AG04450 (cell line): ENCODE data around the gene GDI1. TPM values are rescaled to one million over a fixed set of nuclear protein-coding genes. Genes with fewer than 3 reads are reported as not detected.

ENCODE experiments used
- CTCF ChIA-PET: fragments of 300-600, 350-600 bp; formaldehyde crosslinking; extraction: SDS; loops from one replicate; lab custom pipeline; 2022; ENCODE audit warnings: antibody characterized with exemption, inconsistent platforms; lab: Charles Lee
- POLR2A ChIA-PET: fragments of 350-600 bp; formaldehyde crosslinking; extraction: SDS; loops from one replicate; lab custom pipeline; 2021; ENCODE audit warnings: antibody characterized with exemption, inconsistent platforms; lab: Yijun Ruan, JAX
- DNase-seq: peaks from one replicate; pipeline ENCODE4 v3.0.0-alpha.2; 2011; ENCODE audit warnings: low read depth, low spot score
- H3K27ac ChIP-seq: one replicate; pipeline ENCODE4 v1.5.1; 2012; ENCODE audit warnings: low read depth, low read length, control low read depth
- H3K27me3 ChIP-seq: one replicate; pipeline ENCODE4 v1.6.0; 2012; ENCODE audit warnings: low read length; ENCODE audit not compliant: control insufficient read depth, insufficient read depth
- H3K4me3 ChIP-seq: 2 replicates; pipeline ENCODE4 v1.5.1; 2011; ENCODE audit warnings: mild to moderate bottlenecking, low read depth, low read length, control low read depth
- H3K9me3 ChIP-seq: 2 replicates; pipeline ENCODE4 v1.5.1; 2012; ENCODE audit warnings: low read length; ENCODE audit not compliant: control insufficient read depth, insufficient read depth
- CTCF ChIP-seq: IDR thresholded peaks from 2 replicates; pipeline ENCODE4 v1.5.1; 2011; ENCODE audit warnings: low read depth, low read length, control low read depth, inconsistent platforms
- polyA plus RNA-seq: library from polyadenylated mRNA; depleted of rRNA; stranded (reverse); fragments of >200 nt; gene quantifications from 2 replicates; pipeline ENCODE4 v1.2.3, GENCODE V29; 2011

The GDI1 gene
- polyA plus RNA-seq, 1 experiment, result 154 TPM

- POLR2A ChIA-PET, result no interaction called here
Measured at GRCh38 chrX:154434394-154435168, 2.4 kb upstream of the GDI1 start.

GRCh38 chrX:154435171-154435733 lies 1.7 kb upstream of the GDI1 start:
- ChIA-PET POLR2A (no interaction called here), CTCF (interaction anchor here (0.7 kb wide), 1 partner anchor 105 kb away, joined by 5 read pairs; no protein-coding TSS in a partner anchor)
- no peaks in the 10 kb centered on the region for H3K9me3 ChIP-seq
- DNase-seq, result no peak
- no peaks in the 10 kb centered on the region for H3K27me3 ChIP-seq
- no peak for TF ChIP-seq CTCF
- H3K4me3 ChIP-seq, result no peak overlapping the region
- H3K27ac ChIP-seq, result no peak overlapping the region

More at GRCh38 chrX:154434394-154435168, 2.4 kb upstream of the GDI1 start:
- no peak for DNase-seq
- H3K27me3 ChIP-seq, result no peaks in the 10 kb centered on the region
- no peak overlapping the region for H3K27ac ChIP-seq
- H3K4me3 ChIP-seq, result no peak overlapping the region
- TF ChIP-seq CTCF, result no peak
- no peaks in the 10 kb centered on the region for H3K9me3 ChIP-seq
- CTCF ChIA-PET, result interaction anchor here (0.7 kb wide), 1 partner anchor 105 kb away, joined by 5 read pairs; no protein-coding TSS in a partner anchor

- CTCF ChIA-PET, result no interaction called here
- TF ChIP-seq CTCF, result no peak
- Histone ChIP-seq H3K4me3 (peak overlapping the region; percentile 76), H3K27ac (no peak overlapping the region), H3K27me3 (no peaks in the 10 kb centered on the region), H3K9me3 (no peaks in the 10 kb centered on the region)
- POLR2A ChIA-PET, result no interaction called here
- no peak for DNase-seq
Measured at GRCh38 chrX:154436374-154436982, 476 bp upstream of the GDI1 start.

GRCh38 chrX:154437971-154438893 lies 1.3 kb downstream of the GDI1 start:
- POLR2A ChIA-PET, result no interaction called here
- no peak for DNase-seq
- CTCF ChIA-PET, result no interaction called here

More at GRCh38 chrX:154437971-154438893, 1.3 kb downstream of the GDI1 start:
- H3K27ac ChIP-seq, result no peak overlapping the region
- no peaks in the 10 kb centered on the region for H3K27me3 ChIP-seq
- TF ChIP-seq CTCF, result no peak
- peak overlapping the region; percentile 76 for H3K4me3 ChIP-seq
- H3K9me3 ChIP-seq, result no peaks in the 10 kb centered on the region
